H9 (cell line): ENCODE data around the gene NRXN3. TPM values are rescaled to one million over a fixed set of nuclear protein-coding genes. Genes with fewer than 3 reads are reported as not detected.
A peak's percentile ranks its signal among the peaks of the same experiment; 100 is the strongest.

ENCODE experiments used
- DNase-seq: peaks from one replicate; pipeline ENCODE4 v3.0.0-alpha.2; 2017
- H2AFZ ChIP-seq: one replicate; pipeline ENCODE4 v1.6.1; 2013; ENCODE audit warnings: mild to moderate bottlenecking, low read length, control low read depth, moderate library complexity
- H2AK5ac ChIP-seq: 2 replicates; pipeline ENCODE4 v1.6.1; 2013; ENCODE audit warnings: low read length, control low read depth, mixed read lengths; ENCODE audit not compliant: insufficient read length
- H2BK120ac ChIP-seq: one replicate; pipeline ENCODE4 v1.6.1; 2013; ENCODE audit warnings: low read depth, mild to moderate bottlenecking, low read length, control low read depth, inconsistent platforms; ENCODE audit not compliant: poor library complexity, severe bottlenecking
- H2BK12ac ChIP-seq: 2 replicates; pipeline ENCODE4 v1.6.1; 2013; ENCODE audit warnings: low read length, control low read depth, mixed read lengths, low read depth; ENCODE audit not compliant: insufficient read length
- H2BK15ac ChIP-seq: 2 replicates; pipeline ENCODE4 v1.6.1; 2013; ENCODE audit warnings: low read depth, low read length, control low read depth
- H2BK20ac ChIP-seq: one replicate; pipeline ENCODE4 v1.6.1; 2013; ENCODE audit warnings: low read depth, mild to moderate bottlenecking, low read length, control low read depth, inconsistent platforms; ENCODE audit not compliant: poor library complexity, severe bottlenecking
- H2BK5ac ChIP-seq: 2 replicates; pipeline ENCODE4 v1.6.1; 2013; ENCODE audit warnings: low read length, control low read depth, mixed read lengths; ENCODE audit not compliant: insufficient read length
- H3K14ac ChIP-seq: 2 replicates; pipeline ENCODE4 v1.6.1; 2013; ENCODE audit warnings: low read length, control low read depth; ENCODE audit not compliant: insufficient read depth
- H3K18ac ChIP-seq: 2 replicates; pipeline ENCODE4 v1.6.1; 2013; ENCODE audit warnings: low read depth, mild to moderate bottlenecking, mixed read lengths, low read length, control low read depth; ENCODE audit not compliant: insufficient read length
- H3K23ac ChIP-seq: 2 replicates; pipeline ENCODE4 v1.6.1; 2013; ENCODE audit warnings: low read length, control low read depth, mixed read lengths, low read depth; ENCODE audit not compliant: insufficient read length
- H3K23me2 ChIP-seq: 2 replicates; pipeline ENCODE4 v1.6.1; 2013; ENCODE audit warnings: low read depth, mild to moderate bottlenecking, mixed read lengths, low read length, control low read depth; ENCODE audit not compliant: insufficient read length, poor library complexity, severe bottlenecking
- H3K27ac ChIP-seq: 2 replicates; pipeline ENCODE4 v1.5.1; 2013; ENCODE audit warnings: low read length, control low read depth, mixed read lengths, low read depth; ENCODE audit not compliant: insufficient read length
- H3K27me3 ChIP-seq: 2 replicates; pipeline ENCODE4 v1.6.1; 2013; ENCODE audit warnings: low read length, control low read depth, inconsistent platforms; ENCODE audit not compliant: insufficient read depth
- H3K4ac ChIP-seq: 2 replicates; pipeline ENCODE4 v1.6.1; 2013; ENCODE audit warnings: low read depth, mild to moderate bottlenecking, control low read depth, inconsistent platforms, low read length, moderate library complexity
- H3K4me1 ChIP-seq: 2 replicates; pipeline ENCODE4 v1.6.1; 2013; ENCODE audit warnings: low read length, control low read depth, inconsistent platforms; ENCODE audit not compliant: insufficient read depth
- H3K4me2 ChIP-seq: 2 replicates; pipeline ENCODE4 v1.6.1; 2013; ENCODE audit warnings: low read length, control low read depth, mixed read lengths; ENCODE audit not compliant: insufficient read length, insufficient read depth
- H3K56ac ChIP-seq: 2 replicates; pipeline ENCODE4 v1.6.1; 2013; ENCODE audit warnings: low read depth, mild to moderate bottlenecking, mixed read lengths, low read length, control low read depth; ENCODE audit not compliant: insufficient read length
- H3K79me1 ChIP-seq: 2 replicates; pipeline ENCODE4 v1.6.1; 2013; ENCODE audit warnings: low read depth, mild to moderate bottlenecking, moderate library complexity, low read length, control low read depth, inconsistent platforms; ENCODE audit not compliant: insufficient read depth, poor library complexity, severe bottlenecking
- H3K79me2 ChIP-seq: 2 replicates; pipeline ENCODE4 v1.6.1; 2013; ENCODE audit warnings: low read length, control low read depth, inconsistent platforms; ENCODE audit not compliant: insufficient read depth
- H3K9ac ChIP-seq: 2 replicates; pipeline ENCODE4 v1.6.1; 2013; ENCODE audit warnings: low read length, control low read depth, mixed read lengths; ENCODE audit not compliant: insufficient read length; ENCODE audit errors: extremely low read depth
- H3K9me3 ChIP-seq: one replicate; pipeline ENCODE4 v1.6.1; 2013; ENCODE audit warnings: low read depth, low read length, inconsistent platforms; ENCODE audit not compliant: control insufficient read depth
- H3T11ph ChIP-seq: one replicate; pipeline ENCODE4 v1.6.1; 2013; ENCODE audit warnings: mild to moderate bottlenecking, low read length, control low read depth, inconsistent platforms
- H4K20me1 ChIP-seq: one replicate; pipeline ENCODE4 v1.6.1; 2013; ENCODE audit not compliant: control insufficient read depth, insufficient read length, insufficient read depth
- H4K5ac ChIP-seq: 2 replicates; pipeline ENCODE4 v1.6.1; 2013; ENCODE audit warnings: low read depth, mild to moderate bottlenecking, mixed read lengths, low read length, control low read depth; ENCODE audit not compliant: insufficient read length
- H4K8ac ChIP-seq: replicated peaks from 2 replicates; pipeline ENCODE4 v1.6.1; 2013; ENCODE audit warnings: low read length, control low read depth, mixed read lengths, low read depth; ENCODE audit not compliant: insufficient read length
- H4K91ac ChIP-seq: 2 replicates; pipeline ENCODE4 v1.6.1; 2013; ENCODE audit warnings: low read depth, mild to moderate bottlenecking, moderate library complexity, mixed read lengths, low read length, control low read depth; ENCODE audit not compliant: insufficient read length
- H3K27ac Mint-ChIP-seq, 3 experiments: 2 replicates in 2 of 3; 3 replicates in 1 of 3; pipeline ENCODE4 v1.8.0; 2020 to 2021; ENCODE audit warnings: mixed read lengths in 3 of 3, mild to moderate bottlenecking in 1 of 3, moderate library complexity in 1 of 3
- H3K27me3 Mint-ChIP-seq: 2 replicates; pipeline ENCODE4 v1.8.0; 2021; ENCODE audit warnings: low read depth, mild to moderate bottlenecking, moderate library complexity, mixed read lengths
- H3K36me3 Mint-ChIP-seq, 3 experiments: 2 replicates in 2 of 3; 3 replicates in 1 of 3; pipeline ENCODE4 v1.8.0; 2020 to 2021; ENCODE audit warnings: low read depth in 3 of 3, mixed read lengths in 3 of 3; ENCODE audit not compliant: insufficient read depth in 1 of 3
- H3K4me1 Mint-ChIP-seq, 2 experiments: 2 replicates each; pipeline ENCODE4 v1.8.0; 2020; ENCODE audit warnings: mixed read lengths in 2 of 2
- H3K4me3 Mint-ChIP-seq, 2 experiments: 2 replicates in 1 of 2; 3 replicates in 1 of 2; pipeline ENCODE4 v1.8.0; 2020 to 2021; ENCODE audit warnings: mild to moderate bottlenecking in 2 of 2, mixed read lengths in 2 of 2, moderate library complexity in 1 of 2
- H3K9me3 Mint-ChIP-seq, 2 experiments: 2 replicates in 1 of 2; 3 replicates in 1 of 2; pipeline ENCODE4 v1.8.0; 2020; ENCODE audit warnings: mild to moderate bottlenecking in 2 of 2, mixed read lengths in 2 of 2, moderate library complexity in 1 of 2
- WGBS: extraction: QIAGEN DNeasy Blood & Tissue Kit; methylation state at CpG from one replicate; pipeline ENCODE4 v1.1.7; 2013; ENCODE audit warnings: missing lambda C conversion rate, low lambda C conversion rate, mixed read lengths; ENCODE audit not compliant: insufficient read length; ENCODE audit errors: extremely low coverage; 5-methylcytosine and 5-hydroxymethylcytosine counted together
- total RNA-seq: library from RNA; stranded (reverse); gene quantifications from 2 replicates; pipeline ENCODE4 v1.2.1, GENCODE V29; 2021
- TF ChIP-seq, protein P1 (sequence below): fragments of 200-600 bp; sonication (generic); conservative IDR thresholded peaks from 3 replicates; pipeline ENCODE4 v1.8.0; 2021; ENCODE audit warnings: antibody characterized with exemption, mild to moderate bottlenecking

Gene NRXN3
- total RNA-seq, 1 experiment from 2014 or later: 1.8 TPM

DNA sequence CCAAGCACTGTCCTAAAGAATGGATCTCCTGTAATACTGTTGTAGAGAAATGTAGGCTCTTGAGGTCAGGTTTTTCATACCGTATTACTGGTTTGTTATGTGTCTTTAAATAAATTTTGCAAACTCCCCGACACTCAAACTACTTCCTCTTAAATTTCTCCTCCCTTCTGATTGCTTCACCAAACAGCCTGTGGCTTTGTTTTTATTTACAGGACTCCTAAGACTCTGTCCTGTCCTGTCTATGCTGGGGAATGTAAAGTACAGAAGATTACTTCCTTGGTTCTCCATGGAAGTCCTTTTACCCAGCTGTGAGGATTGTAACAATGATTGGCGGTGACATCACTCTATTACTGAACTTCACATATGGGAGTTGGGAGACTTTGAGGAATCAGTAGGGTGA, 1167.6 kb downstream of the NRXN3 start:
- H3K79me1 ChIP-seq: no peaks in the 10 kb centered on the region
- no peak overlapping the region for H4K5ac ChIP-seq
- no peak overlapping the region for H2BK15ac ChIP-seq
- H2BK12ac ChIP-seq: no peak overlapping the region
- peaks cover 44 to 52% of the 10 kb centered on the region in 2 experiments for H3K4me1 Mint-ChIP-seq
- no peak overlapping the region for H2BK5ac ChIP-seq
- peaks cover 10% of the 10 kb centered on the region; the same call in 1 of the 2 replicates for H3K4me1 ChIP-seq
- whole genome bisulfite sequencing: no CpG with 5 or more reads among the region's 3 CpGs
- H3K36me3 Mint-ChIP-seq: no peaks in the 10 kb centered on the region
- H3K27me3 ChIP-seq: no peaks in the 10 kb centered on the region
- H4K8ac ChIP-seq: no peak overlapping the region
- H3K9ac ChIP-seq: no peak overlapping the region
- H4K20me1 ChIP-seq: no peaks in the 10 kb centered on the region
- H3K27me3 Mint-ChIP-seq: no peaks in the 10 kb centered on the region; the same call in 1 of the 2 replicates
- H3K18ac ChIP-seq: no peak overlapping the region
- no peak for DNase-seq
- H3K27ac ChIP-seq: no peak overlapping the region
- H3K4me2 ChIP-seq: no peak overlapping the region
- H4K91ac ChIP-seq: no peak overlapping the region
- H2AK5ac ChIP-seq: no peak overlapping the region
- H2BK120ac ChIP-seq: no peak overlapping the region
- no peak overlapping the region for H3T11ph ChIP-seq
- no peak overlapping the region for H3K56ac ChIP-seq
- no peak overlapping the region for H2BK20ac ChIP-seq
- no peaks in the 10 kb centered on the region for H3K23me2 ChIP-seq
- no peak overlapping the region for H3K4me3 Mint-ChIP-seq
- no peaks in the 10 kb centered on the region for H3K9me3 ChIP-seq
- no peaks in the 10 kb centered on the region for H3K9me3 Mint-ChIP-seq
- TF ChIP-seq, protein P1, sequence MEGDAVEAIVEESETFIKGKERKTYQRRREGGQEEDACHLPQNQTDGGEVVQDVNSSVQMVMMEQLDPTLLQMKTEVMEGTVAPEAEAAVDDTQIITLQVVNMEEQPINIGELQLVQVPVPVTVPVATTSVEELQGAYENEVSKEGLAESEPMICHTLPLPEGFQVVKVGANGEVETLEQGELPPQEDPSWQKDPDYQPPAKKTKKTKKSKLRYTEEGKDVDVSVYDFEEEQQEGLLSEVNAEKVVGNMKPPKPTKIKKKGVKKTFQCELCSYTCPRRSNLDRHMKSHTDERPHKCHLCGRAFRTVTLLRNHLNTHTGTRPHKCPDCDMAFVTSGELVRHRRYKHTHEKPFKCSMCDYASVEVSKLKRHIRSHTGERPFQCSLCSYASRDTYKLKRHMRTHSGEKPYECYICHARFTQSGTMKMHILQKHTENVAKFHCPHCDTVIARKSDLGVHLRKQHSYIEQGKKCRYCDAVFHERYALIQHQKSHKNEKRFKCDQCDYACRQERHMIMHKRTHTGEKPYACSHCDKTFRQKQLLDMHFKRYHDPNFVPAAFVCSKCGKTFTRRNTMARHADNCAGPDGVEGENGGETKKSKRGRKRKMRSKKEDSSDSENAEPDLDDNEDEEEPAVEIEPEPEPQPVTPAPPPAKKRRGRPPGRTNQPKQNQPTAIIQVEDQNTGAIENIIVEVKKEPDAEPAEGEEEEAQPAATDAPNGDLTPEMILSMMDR: no peak
- H3K23ac ChIP-seq: no peak overlapping the region
- H2AFZ ChIP-seq: no peak overlapping the region
- H3K79me2 ChIP-seq: no peaks in the 10 kb centered on the region
- no peak overlapping the region for H3K14ac ChIP-seq
- H3K27ac Mint-ChIP-seq: peak overlapping the region in 1 of 3 experiments; percentile 56; a peak in 1 of 7 replicates
- H3K4ac ChIP-seq: no peak overlapping the region
